K562 (cell line): Measurements from ENCODE around the gene TEAD3.

Source experiments
- BCLAF1 ChIP-seq, 2 experiments: fragments of 450-650 bp in 1 of 2; IDR thresholded peaks; 2 replicates each; pipeline ENCODE4 v1.6.1; 2011 to 2017; ENCODE audit warnings: low read depth in 2 of 2, antibody characterized with exemption in 1 of 2, borderline replicate concordance in 1 of 2, low read length in 1 of 2, mild to moderate bottlenecking in 1 of 2, mixed read lengths in 1 of 2; ENCODE audit not compliant: control insufficient read depth in 1 of 2
- CTCF ChIP-seq, 3 experiments: IDR thresholded peaks in 2 of 3; conservative IDR thresholded peaks in 1 of 3; 2 replicates each; pipeline ENCODE4 v1.5.1; 2011 to 2012; ENCODE audit warnings: low read length in 3 of 3, mild to moderate bottlenecking in 3 of 3, control low read depth in 2 of 3, improper control_type of control experiment in 1 of 3, inconsistent platforms in 1 of 3, low read depth in 1 of 3, mixed read lengths in 1 of 3, moderate library complexity in 1 of 3; ENCODE audit not compliant: insufficient read depth in 2 of 3
- EP300 ChIP-seq: IDR thresholded peaks from 2 replicates; pipeline ENCODE4 v1.6.1; 2012; ENCODE audit warnings: low read length, improper control_type of control experiment
- EZH2 ChIP-seq: IDR thresholded peaks from 2 replicates; pipeline ENCODE4 v1.6.1; 2012; ENCODE audit warnings: low read depth, mild to moderate bottlenecking, inconsistent platforms, low read length, borderline replicate concordance
- FOXP4 ChIP-seq: sonication (generic); formaldehyde crosslinking; IDR thresholded peaks from 2 replicates; pipeline ENCODE4 v1.8.0; 2022; ENCODE audit warnings: mild to moderate bottlenecking, missing genetic modification reagents, borderline replicate concordance
- KLF16 ChIP-seq: IDR thresholded peaks from 2 replicates; pipeline ENCODE4 v1.6.1; 2016; ENCODE audit warnings: antibody characterized with exemption
- PTRF ChIP-seq: fragments of 450-650 bp; IDR thresholded peaks from 2 replicates; pipeline ENCODE4 v1.6.1; 2016; ENCODE audit warnings: mild to moderate bottlenecking, missing genetic modification characterization, missing compliant biosample characterization
- SMC3 ChIP-seq: conservative IDR thresholded peaks from 2 replicates; pipeline ENCODE4 v1.6.1; 2011; ENCODE audit warnings: low read depth, low read length, improper control_type of control experiment; ENCODE audit not compliant: insufficient read depth
- TEAD2 ChIP-seq: fragments of 450-650 bp; IDR thresholded peaks from 2 replicates; pipeline ENCODE4 v1.6.1; 2016; ENCODE audit warnings: missing genetic modification characterization, control low read depth, missing compliant biosample characterization
- UBTF ChIP-seq, 2 experiments: IDR thresholded peaks; 2 replicates each; pipeline ENCODE4 v1.6.1; 2012; ENCODE audit warnings: improper control_type of control experiment in 2 of 2, low read depth in 2 of 2, low read length in 2 of 2, borderline replicate concordance in 1 of 2
- ZKSCAN1 ChIP-seq: fragments of 150-350 bp; IDR thresholded peaks from 2 replicates; pipeline ENCODE4 v1.6.1; 2016; ENCODE audit warnings: low read depth, low read length
- ZNF217 ChIP-seq: sonication (generic); formaldehyde crosslinking; IDR thresholded peaks from 2 replicates; pipeline ENCODE4 v1.8.0; 2022; ENCODE audit warnings: mild to moderate bottlenecking, missing genetic modification reagents
- ZNF639 ChIP-seq, 2 experiments: fragments of 200-800 bp in 1 of 2; sonication (Bioruptor generic) in 1 of 2; sonication (generic) in 1 of 2; formaldehyde crosslinking in 1 of 2; IDR thresholded peaks in 1 of 2; conservative IDR thresholded peaks in 1 of 2; 2 replicates each; pipeline versions ENCODE4 v1.5.0 to v1.6.1; 2016 to 2020; ENCODE audit warnings: missing compliant biosample characterization in 1 of 2, missing genetic modification characterization in 1 of 2, missing genetic modification reagents in 1 of 2
- ZNF780A ChIP-seq: fragments of 250-450 bp; sonication (Bioruptor Pico); IDR thresholded peaks from 2 replicates; pipeline ENCODE4 v1.5.0; 2021; ENCODE audit warnings: mild to moderate bottlenecking

GRCh38 chr6:35432291-35432690, 64.6 kb downstream of the TEAD3 start:
- TF ChIP-seq FOXP4 (CRISPR knock-in tag) (no peak), SMC3 (no peak), TEAD2 (tag) (no peak), EP300 (no peak), PTRF (tag) (no peak), EZH2 (no peak), ZNF780A (CRISPR knock-in tag) (no peak), UBTF (IDR thresholded peaks at IDR 0.05; ENCODE audit: borderline replicate concordance in 1 of 2, low read depth in 2 of 2, low read length in 2 of 2) (no peak), ZNF639 (CRISPR knock-in tag; conservative IDR thresholded peaks at IDR 0.05 in 1 of 2, IDR thresholded peaks at IDR 0.05 in 1 of 2) (no peak), CTCF (IDR thresholded peaks at IDR 0.05 in 2 of 3, conservative IDR thresholded peaks at IDR 0.05 in 1 of 3; ENCODE audit: insufficient read depth in 2 of 3, low read depth in 1 of 3, low read length in 3 of 3) (no peak), ZKSCAN1 (no peak), ZNF217 (no peak), BCLAF1 (IDR thresholded peaks at IDR 0.05; ENCODE audit: borderline replicate concordance in 1 of 2, control insufficient read depth in 1 of 2, low read depth in 2 of 2, low read length in 1 of 2) (no peak), KLF16 (no peak)
